HCT116 (cell line): Measurements from ENCODE around the gene HECTD2. TPM values are rescaled to one million over a fixed set of nuclear protein-coding genes. Genes with fewer than 3 reads are reported as not detected.

Experiments used
- ATAC-seq: fragments of 200-7000 bp; cut with Tn5 transposase; 2 replicates; pipeline ENCODE4 v1.9.1; 2020; ENCODE audit warnings: mild to moderate bottlenecking, moderate library complexity
- BruUV-seq: library from RNA; stranded (reverse); fragments of 400-500 nt; replicated peaks from 2 replicates; lab custom pipeline; 2021; lab: Mats Ljungman, UMichigan
- CTCF ChIA-PET: fragments of 300-600 bp; sonication (Branson Sonifier 250); formaldehyde crosslinking; loops from one replicate; lab custom pipeline; 2021; ENCODE audit warnings: antibody characterized with exemption; lab: Charles Lee
- POLR2A ChIA-PET: fragments of 300-600, 350-600 bp; sonication (Branson Sonifier 250); formaldehyde crosslinking; loops from one replicate; lab custom pipeline; 2021; ENCODE audit warnings: antibody characterized with exemption; lab: Charles Lee
- RAD21 ChIA-PET, 2 experiments: fragments of 300-600 bp; sonication (Branson Sonifier 250); formaldehyde crosslinking; loops; one replicate each; lab custom pipeline; 2023; ENCODE audit warnings: low total read pairs in 2 of 2; ENCODE audit not compliant: uncharacterized antibody in 2 of 2, unreplicated experiment in 2 of 2, low non-redundant PET in 1 of 2; lab: Charles Lee
- DNase-seq: peaks from one replicate; pipeline ENCODE4 v3.0.0-alpha.2; 2010; ENCODE audit warnings: low read depth, low spot score
- H2AFZ ChIP-seq: fragments of 200-600 bp; shearing (Covaris generic), sonication (generic); 2 replicates; pipeline ENCODE4 v1.6.1; 2017; ENCODE audit warnings: low read depth, mixed run types, mixed read lengths, antibody characterized with exemption, low read length; ENCODE audit not compliant: poor library complexity, severe bottlenecking
- H3K27ac ChIP-seq: 2 replicates; pipeline ENCODE4 v1.5.1; 2012; ENCODE audit warnings: low read depth, low read length
- H3K27me3 ChIP-seq: fragments of 200-600 bp; sonication (generic); 2 replicates; pipeline ENCODE4 v1.6.1; 2016; ENCODE audit warnings: mixed run types, low read length, mixed read lengths; ENCODE audit not compliant: insufficient read depth
- H3K36me3 ChIP-seq, 2 experiments: fragments of 200-500 bp in 1 of 2; fragments of 200-600 bp in 1 of 2; sonication (Bioruptor generic) in 1 of 2; sonication (generic) in 1 of 2; 2 replicates each; pipeline versions ENCODE4 v1.5.1 to v1.6.1; 2014 to 2016; ENCODE audit warnings: low read length in 2 of 2, inconsistent platforms in 1 of 2, mixed read lengths in 1 of 2, mixed run types in 1 of 2; ENCODE audit not compliant: insufficient read depth in 2 of 2, control insufficient read depth in 1 of 2
- H3K4me1 ChIP-seq, 2 experiments: fragments of 200-600 bp in 1 of 2; sonication (generic) in 1 of 2; 2 replicates each; pipeline versions ENCODE4 v1.5.1 to v1.6.1; 2012 to 2017; ENCODE audit warnings: low read length in 2 of 2, inconsistent platforms in 1 of 2, mild to moderate bottlenecking in 1 of 2, mixed read lengths in 1 of 2, mixed run types in 1 of 2, moderate library complexity in 1 of 2; ENCODE audit not compliant: insufficient read depth in 2 of 2, control insufficient read depth in 1 of 2
- H3K4me2 ChIP-seq: fragments of 200-600 bp; sonication (generic); 2 replicates; pipeline ENCODE4 v1.6.1; 2017; ENCODE audit warnings: mixed run types, low read length, mixed read lengths
- H3K4me3 ChIP-seq, 2 experiments: fragments of 200-600 bp in 1 of 2; sonication (generic) in 1 of 2; replicated peaks in 1 of 2; 2 replicates each; pipeline ENCODE4 v1.5.1; 2011 to 2016; ENCODE audit warnings: low read length in 2 of 2, control low read depth in 1 of 2, low read depth in 1 of 2, mild to moderate bottlenecking in 1 of 2, mixed read lengths in 1 of 2, mixed run types in 1 of 2
- H3K79me2 ChIP-seq: fragments of 200-600 bp; sonication (generic); 2 replicates; pipeline ENCODE4 v1.6.1; 2017; ENCODE audit warnings: mild to moderate bottlenecking, mixed run types, low read length, moderate library complexity, mixed read lengths; ENCODE audit not compliant: insufficient read depth
- H3K9ac ChIP-seq: fragments of 200-600 bp; sonication (generic); 2 replicates; pipeline ENCODE4 v1.6.1; 2016; ENCODE audit warnings: low read length, mixed read lengths
- H3K9me2 ChIP-seq: fragments of 200-600 bp; sonication (generic), shearing (Covaris generic); 2 replicates; pipeline ENCODE4 v1.6.1; 2017; ENCODE audit warnings: mixed run types, mild to moderate bottlenecking, moderate library complexity; ENCODE audit not compliant: insufficient read depth
- H3K9me3 ChIP-seq, 2 experiments: fragments of 200-500 bp in 1 of 2; fragments of 200-600 bp in 1 of 2; sonication (Bioruptor generic) in 1 of 2; sonication (generic) in 1 of 2; 2 replicates each; pipeline ENCODE4 v1.6.1; 2014 to 2017; ENCODE audit warnings: low read length in 2 of 2, mixed read lengths in 2 of 2, inconsistent platforms in 1 of 2, low read depth in 1 of 2, mild to moderate bottlenecking in 1 of 2, mixed run types in 1 of 2, moderate library complexity in 1 of 2; ENCODE audit not compliant: control insufficient read depth in 1 of 2, insufficient read depth in 1 of 2
- H4K20me1 ChIP-seq: fragments of 200-600 bp; sonication (generic), shearing (Covaris generic); 2 replicates; pipeline ENCODE4 v1.6.1; 2017; ENCODE audit warnings: mixed run types, mild to moderate bottlenecking, moderate library complexity; ENCODE audit not compliant: insufficient read depth
- CBX3 ChIP-seq: IDR thresholded peaks from 2 replicates; pipeline ENCODE4 v1.6.1; 2012; ENCODE audit warnings: low read depth
- CEBPB ChIP-seq: IDR thresholded peaks from 2 replicates; pipeline ENCODE4 v1.6.1; 2012; ENCODE audit warnings: low read depth
- ELF1 ChIP-seq: IDR thresholded peaks from 2 replicates; pipeline ENCODE4 v1.6.1; 2012; ENCODE audit warnings: low read depth, borderline replicate concordance
- EZH2 ChIP-seq: fragments of 200-600 bp; sonication (generic); IDR thresholded peaks from 2 replicates; pipeline ENCODE4 v1.6.1; 2017; ENCODE audit warnings: antibody characterized with exemption, mixed run types
- EZH2phosphoT487 ChIP-seq: fragments of 200-600 bp; IDR thresholded peaks from 2 replicates; pipeline ENCODE4 v1.6.1; 2018; ENCODE audit warnings: antibody characterized with exemption, borderline replicate concordance
- FOSL1 ChIP-seq: IDR thresholded peaks from 2 replicates; pipeline ENCODE4 v1.6.1; 2012; ENCODE audit warnings: low read depth
- JUND ChIP-seq: IDR thresholded peaks from 2 replicates; pipeline ENCODE4 v1.6.1; 2012
- POLR2A ChIP-seq: IDR thresholded peaks from 2 replicates; pipeline ENCODE4 v1.7.0; 2011; ENCODE audit warnings: borderline replicate concordance; ENCODE audit not compliant: insufficient read depth, insufficient read length; ENCODE audit errors: extremely low read depth
- POLR2AphosphoS5 ChIP-seq: IDR thresholded peaks from 2 replicates; pipeline ENCODE4 v1.6.1; 2011; ENCODE audit warnings: mild to moderate bottlenecking, low read depth, low read length, moderate library complexity
- RAD21 ChIP-seq: IDR thresholded peaks from 2 replicates; pipeline ENCODE4 v1.6.1; 2012; ENCODE audit warnings: low read depth, mild to moderate bottlenecking
- SIN3A ChIP-seq: IDR thresholded peaks from 2 replicates; pipeline ENCODE4 v1.6.1; 2012; ENCODE audit warnings: low read depth
- SRF ChIP-seq: IDR thresholded peaks from 2 replicates; pipeline ENCODE4 v1.6.1; 2012; ENCODE audit warnings: low read depth
- TCF7L2 ChIP-seq: IDR thresholded peaks from 2 replicates; pipeline ENCODE4 v1.7.0; 2011; ENCODE audit warnings: borderline replicate concordance, inconsistent platforms; ENCODE audit not compliant: insufficient read depth, insufficient read length; ENCODE audit errors: extremely low read depth
- ZFX ChIP-seq: fragments of 450-650 bp; IDR thresholded peaks from 2 replicates; pipeline ENCODE4 v1.6.1; 2017
- ZNF274 ChIP-seq: fragments of 200-500 bp; sonication (Bioruptor generic); IDR thresholded peaks from 2 replicates; pipeline ENCODE4 v1.6.1; 2014; ENCODE audit warnings: mild to moderate bottlenecking, low read depth, low read length, inconsistent platforms
- intact Hi-C: fragments of 100-400 bp; cut with micrococcal nuclease; formaldehyde crosslinking; loops from 2 replicates; pipeline ENCODE4 v1.10.0; 2022
- total RNA-seq: library from RNA; stranded (reverse); gene quantifications from one replicate; pipeline ENCODE4 v1.2.1, GENCODE V29; 2021; ENCODE audit not compliant: unreplicated experiment
- TF ChIP-seq, protein P1 (sequence below): IDR thresholded peaks from 2 replicates; pipeline ENCODE4 v1.6.1; 2012; ENCODE audit warnings: low read depth
- TF ChIP-seq, protein P2 (sequence below), 3 experiments: fragments of 200-600 bp in 1 of 3; sonication (generic) in 1 of 3; IDR thresholded peaks in 2 of 3; conservative IDR thresholded peaks in 1 of 3; 2 replicates each; pipeline ENCODE4 v1.5.1; 2012 to 2017; ENCODE audit warnings: low read depth in 2 of 3, low read length in 2 of 3, antibody characterized with exemption in 1 of 3, borderline replicate concordance in 1 of 3, control low read depth in 1 of 3, mild to moderate bottlenecking in 1 of 3, mixed read lengths in 1 of 3, mixed run types in 1 of 3, moderate library complexity in 1 of 3; ENCODE audit not compliant: insufficient read depth in 1 of 3
- TF ChIP-seq, protein P3 (sequence below): IDR thresholded peaks from 2 replicates; pipeline ENCODE4 v1.6.1; 2012
- TF ChIP-seq, protein P4 (sequence below): IDR thresholded peaks from 2 replicates; pipeline ENCODE4 v1.6.1; 2012
- TF ChIP-seq, protein P5 (sequence below): IDR thresholded peaks from 2 replicates; pipeline ENCODE4 v1.6.1; 2011; ENCODE audit warnings: mild to moderate bottlenecking, low read length, moderate library complexity; ENCODE audit not compliant: insufficient replicate concordance; ENCODE audit errors: extremely low read depth

The HECTD2 gene
- total RNA-seq, 1 experiment from 2014 or later, result 3.0 TPM

- POLR2A ChIA-PET, result no interaction called here
- Histone ChIP-seq H3K36me3 (no peaks in the 10 kb centered on the region), H3K9ac (no peak overlapping the region), H2AFZ (no peak overlapping the region), H3K27me3 (no peaks in the 10 kb centered on the region), H3K4me2 (peak overlapping the region; percentile 15), H3K9me2 (no peaks in the 10 kb centered on the region), H3K9me3 (no peaks in the 10 kb centered on the region), H4K20me1 (no peaks in the 10 kb centered on the region), H3K27ac (no peak overlapping the region), H3K4me3 (no peak overlapping the region), H3K4me1 (peaks cover 0 to 6% of the 10 kb centered on the region in 2 experiments; a peak in 1 of 4 replicates), H3K79me2 (peaks cover 7% of the 10 kb centered on the region; the same call in 1 of the 2 replicates)
- BruUV-seq, result no TSS peak
- CTCF ChIA-PET, result no interaction called here
- RAD21 ChIA-PET, result no interaction called here
- intact Hi-C loops, result no loop called here
- ATAC-seq (no peak), DNase-seq (no peak)
- no peak for TF ChIP-seq ELF1
- TF ChIP-seq, protein P1, sequence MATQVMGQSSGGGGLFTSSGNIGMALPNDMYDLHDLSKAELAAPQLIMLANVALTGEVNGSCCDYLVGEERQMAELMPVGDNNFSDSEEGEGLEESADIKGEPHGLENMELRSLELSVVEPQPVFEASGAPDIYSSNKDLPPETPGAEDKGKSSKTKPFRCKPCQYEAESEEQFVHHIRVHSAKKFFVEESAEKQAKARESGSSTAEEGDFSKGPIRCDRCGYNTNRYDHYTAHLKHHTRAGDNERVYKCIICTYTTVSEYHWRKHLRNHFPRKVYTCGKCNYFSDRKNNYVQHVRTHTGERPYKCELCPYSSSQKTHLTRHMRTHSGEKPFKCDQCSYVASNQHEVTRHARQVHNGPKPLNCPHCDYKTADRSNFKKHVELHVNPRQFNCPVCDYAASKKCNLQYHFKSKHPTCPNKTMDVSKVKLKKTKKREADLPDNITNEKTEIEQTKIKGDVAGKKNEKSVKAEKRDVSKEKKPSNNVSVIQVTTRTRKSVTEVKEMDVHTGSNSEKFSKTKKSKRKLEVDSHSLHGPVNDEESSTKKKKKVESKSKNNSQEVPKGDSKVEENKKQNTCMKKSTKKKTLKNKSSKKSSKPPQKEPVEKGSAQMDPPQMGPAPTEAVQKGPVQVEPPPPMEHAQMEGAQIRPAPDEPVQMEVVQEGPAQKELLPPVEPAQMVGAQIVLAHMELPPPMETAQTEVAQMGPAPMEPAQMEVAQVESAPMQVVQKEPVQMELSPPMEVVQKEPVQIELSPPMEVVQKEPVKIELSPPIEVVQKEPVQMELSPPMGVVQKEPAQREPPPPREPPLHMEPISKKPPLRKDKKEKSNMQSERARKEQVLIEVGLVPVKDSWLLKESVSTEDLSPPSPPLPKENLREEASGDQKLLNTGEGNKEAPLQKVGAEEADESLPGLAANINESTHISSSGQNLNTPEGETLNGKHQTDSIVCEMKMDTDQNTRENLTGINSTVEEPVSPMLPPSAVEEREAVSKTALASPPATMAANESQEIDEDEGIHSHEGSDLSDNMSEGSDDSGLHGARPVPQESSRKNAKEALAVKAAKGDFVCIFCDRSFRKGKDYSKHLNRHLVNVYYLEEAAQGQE, result no peak
- no peak for TF ChIP-seq RAD21
- no peak for TF ChIP-seq ZFX
- no peak for TF ChIP-seq ZNF274
- no peak for TF ChIP-seq SRF
- no peak for TF ChIP-seq JUND
- TF ChIP-seq FOSL1, result no peak
- TF ChIP-seq POLR2A, result no peak
- TF ChIP-seq POLR2AphosphoS5, result no peak
- TF ChIP-seq, protein P2, sequence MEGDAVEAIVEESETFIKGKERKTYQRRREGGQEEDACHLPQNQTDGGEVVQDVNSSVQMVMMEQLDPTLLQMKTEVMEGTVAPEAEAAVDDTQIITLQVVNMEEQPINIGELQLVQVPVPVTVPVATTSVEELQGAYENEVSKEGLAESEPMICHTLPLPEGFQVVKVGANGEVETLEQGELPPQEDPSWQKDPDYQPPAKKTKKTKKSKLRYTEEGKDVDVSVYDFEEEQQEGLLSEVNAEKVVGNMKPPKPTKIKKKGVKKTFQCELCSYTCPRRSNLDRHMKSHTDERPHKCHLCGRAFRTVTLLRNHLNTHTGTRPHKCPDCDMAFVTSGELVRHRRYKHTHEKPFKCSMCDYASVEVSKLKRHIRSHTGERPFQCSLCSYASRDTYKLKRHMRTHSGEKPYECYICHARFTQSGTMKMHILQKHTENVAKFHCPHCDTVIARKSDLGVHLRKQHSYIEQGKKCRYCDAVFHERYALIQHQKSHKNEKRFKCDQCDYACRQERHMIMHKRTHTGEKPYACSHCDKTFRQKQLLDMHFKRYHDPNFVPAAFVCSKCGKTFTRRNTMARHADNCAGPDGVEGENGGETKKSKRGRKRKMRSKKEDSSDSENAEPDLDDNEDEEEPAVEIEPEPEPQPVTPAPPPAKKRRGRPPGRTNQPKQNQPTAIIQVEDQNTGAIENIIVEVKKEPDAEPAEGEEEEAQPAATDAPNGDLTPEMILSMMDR (IDR thresholded peaks at IDR 0.05 in 2 of 3, conservative IDR thresholded peaks at IDR 0.05 in 1 of 3; ENCODE audit: borderline replicate concordance in 1 of 3, insufficient read depth in 1 of 3, low read depth in 2 of 3, low read length in 2 of 3), result no peak
- no peak for TF ChIP-seq TCF7L2
- TF ChIP-seq CEBPB, result no peak
- no peak for TF ChIP-seq EZH2
- TF ChIP-seq, protein P3, sequence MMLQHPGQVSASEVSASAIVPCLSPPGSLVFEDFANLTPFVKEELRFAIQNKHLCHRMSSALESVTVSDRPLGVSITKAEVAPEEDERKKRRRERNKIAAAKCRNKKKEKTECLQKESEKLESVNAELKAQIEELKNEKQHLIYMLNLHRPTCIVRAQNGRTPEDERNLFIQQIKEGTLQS, result no peak
- TF ChIP-seq SIN3A, result no peak
- no peak for TF ChIP-seq EZH2phosphoT487
- TF ChIP-seq, protein P4, sequence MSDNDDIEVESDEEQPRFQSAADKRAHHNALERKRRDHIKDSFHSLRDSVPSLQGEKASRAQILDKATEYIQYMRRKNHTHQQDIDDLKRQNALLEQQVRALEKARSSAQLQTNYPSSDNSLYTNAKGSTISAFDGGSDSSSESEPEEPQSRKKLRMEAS, result no peak
- TF ChIP-seq CBX3, result no peak
- TF ChIP-seq, protein P5, sequence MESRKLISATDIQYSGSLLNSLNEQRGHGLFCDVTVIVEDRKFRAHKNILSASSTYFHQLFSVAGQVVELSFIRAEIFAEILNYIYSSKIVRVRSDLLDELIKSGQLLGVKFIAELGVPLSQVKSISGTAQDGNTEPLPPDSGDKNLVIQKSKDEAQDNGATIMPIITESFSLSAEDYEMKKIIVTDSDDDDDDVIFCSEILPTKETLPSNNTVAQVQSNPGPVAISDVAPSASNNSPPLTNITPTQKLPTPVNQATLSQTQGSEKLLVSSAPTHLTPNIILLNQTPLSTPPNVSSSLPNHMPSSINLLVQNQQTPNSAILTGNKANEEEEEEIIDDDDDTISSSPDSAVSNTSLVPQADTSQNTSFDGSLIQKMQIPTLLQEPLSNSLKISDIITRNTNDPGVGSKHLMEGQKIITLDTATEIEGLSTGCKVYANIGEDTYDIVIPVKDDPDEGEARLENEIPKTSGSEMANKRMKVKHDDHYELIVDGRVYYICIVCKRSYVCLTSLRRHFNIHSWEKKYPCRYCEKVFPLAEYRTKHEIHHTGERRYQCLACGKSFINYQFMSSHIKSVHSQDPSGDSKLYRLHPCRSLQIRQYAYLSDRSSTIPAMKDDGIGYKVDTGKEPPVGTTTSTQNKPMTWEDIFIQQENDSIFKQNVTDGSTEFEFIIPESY, result no peak
Observed at GRCh38 chr10:91420868-91421267, 10.7 kb downstream of the HECTD2 start.
